Neural cell (in vitro differentiated cells): Measurements from ENCODE around the gene SLC22A23. TPM values are rescaled to one million over a fixed set of nuclear protein-coding genes. Genes with fewer than 3 reads are reported as not detected.

Source experiments
- H2AFZ ChIP-seq: fragments of 200-600, 300-800 bp; sonication (generic), shearing (Covaris generic); 2 replicates; pipeline ENCODE4 v1.6.0; 2014; ENCODE audit warnings: low read depth, mild to moderate bottlenecking, antibody characterized with exemption, low read length, moderate library complexity
- H3F3A ChIP-seq: fragments of 200-600 bp; shearing (Covaris generic); 2 replicates; pipeline ENCODE4 v1.6.1; 2016; ENCODE audit warnings: mild to moderate bottlenecking, moderate library complexity, mixed read lengths, antibody characterized with exemption, low read length; ENCODE audit not compliant: insufficient read depth, poor library complexity, severe bottlenecking
- H3K27ac ChIP-seq: fragments of 200-600, 300-800 bp; sonication (generic), shearing (Covaris generic); 2 replicates; pipeline ENCODE4 v1.5.1; 2014; ENCODE audit warnings: mild to moderate bottlenecking, low read length, moderate library complexity
- H3K27me3 ChIP-seq: fragments of 300-800, 200-600 bp; sonication (generic), shearing (Covaris generic); 2 replicates; pipeline ENCODE4 v1.6.0; 2014; ENCODE audit warnings: mild to moderate bottlenecking, low read depth, low read length, moderate library complexity; ENCODE audit not compliant: insufficient read depth
- H3K36me3 ChIP-seq: fragments of 300-800, 200-600 bp; sonication (generic), shearing (Covaris generic); 2 replicates; pipeline ENCODE4 v1.5.1; 2014; ENCODE audit warnings: mild to moderate bottlenecking, antibody characterized with exemption, low read length, moderate library complexity; ENCODE audit not compliant: insufficient read depth
- H3K4me2 ChIP-seq: fragments of 300-800, 200-600 bp; sonication (generic), shearing (Covaris generic); 2 replicates; pipeline ENCODE4 v1.6.0; 2014; ENCODE audit warnings: mild to moderate bottlenecking, low read length
- H3K4me3 ChIP-seq: fragments of 300-800, 200-600 bp; sonication (generic), shearing (Covaris generic); 2 replicates; pipeline ENCODE4 v1.5.1; 2014; ENCODE audit warnings: mild to moderate bottlenecking, low read length, moderate library complexity
- H3K79me2 ChIP-seq: fragments of 200-600 bp; shearing (Covaris generic); replicated peaks from 2 replicates; pipeline ENCODE4 v1.6.0; 2014; ENCODE audit warnings: mild to moderate bottlenecking, low read length, moderate library complexity; ENCODE audit not compliant: insufficient read depth
- H3K9ac ChIP-seq: fragments of 300-800, 200-600 bp; sonication (generic), shearing (Covaris generic); 2 replicates; pipeline ENCODE4 v1.6.1; 2016; ENCODE audit warnings: mild to moderate bottlenecking, low read length, mixed read lengths
- H3K9me2 ChIP-seq: fragments of 200-600 bp; shearing (Covaris generic); 2 replicates; pipeline ENCODE4 v1.6.1; 2016; ENCODE audit warnings: mild to moderate bottlenecking, low read length, mixed read lengths; ENCODE audit not compliant: insufficient read depth
- H3K9me3 ChIP-seq: fragments of 200-600, 300-800 bp; sonication (generic), shearing (Covaris generic); 2 replicates; pipeline ENCODE4 v1.6.1; 2016; ENCODE audit warnings: mild to moderate bottlenecking, mixed run types, low read length, moderate library complexity, mixed read lengths
- H4K20me1 ChIP-seq: fragments of 200-600 bp; shearing (Covaris generic); 2 replicates; pipeline ENCODE4 v1.6.1; 2016; ENCODE audit warnings: mild to moderate bottlenecking, mixed run types; ENCODE audit not compliant: insufficient read depth
- EP300 ChIP-seq: fragments of 450-650 bp; conservative IDR thresholded peaks from 2 replicates; pipeline ENCODE4 v1.6.1; 2014; ENCODE audit warnings: antibody characterized with exemption, mild to moderate bottlenecking, moderate library complexity; ENCODE audit not compliant: poor library complexity, severe bottlenecking
- EZH2 ChIP-seq: fragments of 200-600, 300-800 bp; shearing (Covaris generic), sonication (generic); IDR thresholded peaks from 2 replicates; pipeline ENCODE4 v1.6.1; 2014; ENCODE audit warnings: antibody characterized with exemption, low read length, borderline replicate concordance, mild to moderate bottlenecking; ENCODE audit not compliant: insufficient read depth, poor library complexity, severe bottlenecking
- MXI1 ChIP-seq: fragments of 450-650 bp; conservative IDR thresholded peaks from 2 replicates; pipeline ENCODE4 v1.6.1; 2014; ENCODE audit warnings: antibody characterized with exemption, mild to moderate bottlenecking; ENCODE audit not compliant: poor library complexity, severe bottlenecking
- POLR2AphosphoS5 ChIP-seq: IDR thresholded peaks from 2 replicates; pipeline ENCODE4 v1.6.1; 2012
- RAD21 ChIP-seq: fragments of 450-650 bp; conservative IDR thresholded peaks from 2 replicates; pipeline ENCODE4 v1.6.1; 2014; ENCODE audit warnings: antibody characterized with exemption, mild to moderate bottlenecking, moderate library complexity
- SMC3 ChIP-seq: fragments of 450-650 bp; conservative IDR thresholded peaks from 2 replicates; pipeline ENCODE4 v1.6.1; 2014; ENCODE audit warnings: antibody characterized with exemption, mild to moderate bottlenecking, moderate library complexity; ENCODE audit not compliant: poor library complexity
- TAF1 ChIP-seq: IDR thresholded peaks from 2 replicates; pipeline ENCODE4 v1.6.1; 2012; ENCODE audit warnings: low read depth
- polyA plus RNA-seq: library from polyadenylated mRNA; depleted of rRNA; stranded (reverse); fragments of >200 nt; gene quantifications from 2 replicates; pipeline ENCODE4 v1.2.3, GENCODE V29; 2014
- TF ChIP-seq, protein P1 (sequence below): IDR thresholded peaks from 2 replicates; pipeline ENCODE4 v1.6.1; 2012; ENCODE audit warnings: borderline replicate concordance
- TF ChIP-seq, protein P2 (sequence below): fragments of 450-650 bp; IDR thresholded peaks from 2 replicates; pipeline ENCODE4 v1.5.1; 2014; ENCODE audit warnings: antibody characterized with exemption, mild to moderate bottlenecking, moderate library complexity; ENCODE audit not compliant: poor library complexity, severe bottlenecking

The SLC22A23 gene
- polyA plus RNA-seq, 1 donor from 2014 or later = 8.8 TPM

DNA sequence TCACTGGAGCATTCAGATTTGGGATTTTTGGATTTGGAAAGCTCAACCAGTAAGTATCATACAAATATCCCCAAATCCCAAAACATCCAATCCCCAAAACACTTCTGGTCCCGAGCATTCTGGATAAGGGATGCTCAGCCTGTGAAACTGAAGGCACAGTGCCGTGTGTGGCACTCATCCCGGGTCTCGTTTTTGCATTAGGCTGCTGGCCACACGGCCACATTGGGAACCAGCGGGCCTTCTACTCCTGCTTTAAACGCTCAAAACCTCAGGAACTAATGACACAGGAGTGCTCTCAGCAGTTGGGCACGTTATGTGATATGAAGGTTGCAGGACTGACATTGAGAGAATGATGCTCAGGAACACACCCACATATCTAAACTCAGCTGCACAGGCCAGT lies 162.5 kb downstream of the SLC22A23 start:
- no peaks in the 10 kb centered on the region for H4K20me1 ChIP-seq
- no peaks in the 10 kb centered on the region for H3K27me3 ChIP-seq
- no peak overlapping the region for H3K4me3 ChIP-seq
- no peak overlapping the region for H3K27ac ChIP-seq
- no peaks in the 10 kb centered on the region for H3K79me2 ChIP-seq
- no peak for TF ChIP-seq MXI1
- TF ChIP-seq EP300 = no peak
- TF ChIP-seq RAD21 = no peak
- no peak for TF ChIP-seq EZH2
- H3K36me3 ChIP-seq = no peaks in the 10 kb centered on the region
- no peak overlapping the region for H3K9ac ChIP-seq
- no peaks in the 10 kb centered on the region for H3K9me2 ChIP-seq
- no peaks in the 10 kb centered on the region for H3K9me3 ChIP-seq
- H3K4me2 ChIP-seq = no peak overlapping the region
- H3F3A ChIP-seq = no peaks in the 10 kb centered on the region
- no peak overlapping the region for H2AFZ ChIP-seq

DNA sequence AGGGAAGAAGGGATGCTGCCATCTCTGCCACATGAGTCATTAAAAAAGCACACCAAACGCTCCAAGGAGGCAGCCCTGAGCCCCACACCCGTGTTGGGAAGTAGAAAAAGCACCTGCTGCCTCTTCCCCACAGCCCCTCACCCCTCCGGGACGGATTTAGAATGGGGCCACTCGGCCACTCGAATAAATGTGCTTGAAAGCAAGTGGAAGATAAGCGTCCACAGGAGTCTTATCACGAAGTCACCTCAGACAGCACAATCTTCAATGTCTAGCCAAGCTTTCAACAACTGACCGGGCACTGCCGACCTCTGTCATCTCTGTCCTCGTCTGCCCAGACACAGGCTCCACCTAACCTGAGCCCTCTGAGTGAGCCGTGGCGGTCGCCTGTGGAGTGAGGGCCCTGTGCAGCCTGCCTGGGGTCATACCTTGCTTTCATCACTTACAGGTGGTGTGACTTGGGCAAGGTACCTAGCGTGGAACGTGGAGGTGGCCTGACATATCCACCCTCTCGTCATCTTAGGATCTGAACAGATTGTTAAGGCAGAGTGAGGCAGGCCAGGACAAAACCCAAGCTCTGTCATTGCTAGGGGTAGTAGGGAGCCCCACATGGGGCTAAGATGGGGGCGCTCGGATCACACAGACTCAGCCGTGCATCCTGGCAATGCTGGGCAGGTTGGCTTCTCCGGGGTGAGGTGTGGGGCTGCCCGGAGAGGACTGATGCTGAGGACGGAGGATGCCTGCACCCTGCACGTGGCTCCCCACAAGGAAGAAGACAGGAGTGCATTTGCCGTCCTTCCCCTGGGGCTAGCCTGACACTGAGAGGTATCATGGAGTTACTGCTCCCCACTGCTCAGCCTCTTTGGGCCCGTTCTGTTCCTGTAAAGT lies 163.3 kb downstream of the SLC22A23 start:
- no peaks in the 10 kb centered on the region for H3K27me3 ChIP-seq
- H3K9me3 ChIP-seq = no peaks in the 10 kb centered on the region
- H4K20me1 ChIP-seq = no peaks in the 10 kb centered on the region
- TF ChIP-seq, protein P1, sequence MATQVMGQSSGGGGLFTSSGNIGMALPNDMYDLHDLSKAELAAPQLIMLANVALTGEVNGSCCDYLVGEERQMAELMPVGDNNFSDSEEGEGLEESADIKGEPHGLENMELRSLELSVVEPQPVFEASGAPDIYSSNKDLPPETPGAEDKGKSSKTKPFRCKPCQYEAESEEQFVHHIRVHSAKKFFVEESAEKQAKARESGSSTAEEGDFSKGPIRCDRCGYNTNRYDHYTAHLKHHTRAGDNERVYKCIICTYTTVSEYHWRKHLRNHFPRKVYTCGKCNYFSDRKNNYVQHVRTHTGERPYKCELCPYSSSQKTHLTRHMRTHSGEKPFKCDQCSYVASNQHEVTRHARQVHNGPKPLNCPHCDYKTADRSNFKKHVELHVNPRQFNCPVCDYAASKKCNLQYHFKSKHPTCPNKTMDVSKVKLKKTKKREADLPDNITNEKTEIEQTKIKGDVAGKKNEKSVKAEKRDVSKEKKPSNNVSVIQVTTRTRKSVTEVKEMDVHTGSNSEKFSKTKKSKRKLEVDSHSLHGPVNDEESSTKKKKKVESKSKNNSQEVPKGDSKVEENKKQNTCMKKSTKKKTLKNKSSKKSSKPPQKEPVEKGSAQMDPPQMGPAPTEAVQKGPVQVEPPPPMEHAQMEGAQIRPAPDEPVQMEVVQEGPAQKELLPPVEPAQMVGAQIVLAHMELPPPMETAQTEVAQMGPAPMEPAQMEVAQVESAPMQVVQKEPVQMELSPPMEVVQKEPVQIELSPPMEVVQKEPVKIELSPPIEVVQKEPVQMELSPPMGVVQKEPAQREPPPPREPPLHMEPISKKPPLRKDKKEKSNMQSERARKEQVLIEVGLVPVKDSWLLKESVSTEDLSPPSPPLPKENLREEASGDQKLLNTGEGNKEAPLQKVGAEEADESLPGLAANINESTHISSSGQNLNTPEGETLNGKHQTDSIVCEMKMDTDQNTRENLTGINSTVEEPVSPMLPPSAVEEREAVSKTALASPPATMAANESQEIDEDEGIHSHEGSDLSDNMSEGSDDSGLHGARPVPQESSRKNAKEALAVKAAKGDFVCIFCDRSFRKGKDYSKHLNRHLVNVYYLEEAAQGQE = no peak
- TF ChIP-seq TAF1 (no peak), POLR2AphosphoS5 (no peak), RAD21 (no peak), MXI1 (no peak), SMC3 (no peak), EP300 (no peak)
- TF ChIP-seq, protein P2, sequence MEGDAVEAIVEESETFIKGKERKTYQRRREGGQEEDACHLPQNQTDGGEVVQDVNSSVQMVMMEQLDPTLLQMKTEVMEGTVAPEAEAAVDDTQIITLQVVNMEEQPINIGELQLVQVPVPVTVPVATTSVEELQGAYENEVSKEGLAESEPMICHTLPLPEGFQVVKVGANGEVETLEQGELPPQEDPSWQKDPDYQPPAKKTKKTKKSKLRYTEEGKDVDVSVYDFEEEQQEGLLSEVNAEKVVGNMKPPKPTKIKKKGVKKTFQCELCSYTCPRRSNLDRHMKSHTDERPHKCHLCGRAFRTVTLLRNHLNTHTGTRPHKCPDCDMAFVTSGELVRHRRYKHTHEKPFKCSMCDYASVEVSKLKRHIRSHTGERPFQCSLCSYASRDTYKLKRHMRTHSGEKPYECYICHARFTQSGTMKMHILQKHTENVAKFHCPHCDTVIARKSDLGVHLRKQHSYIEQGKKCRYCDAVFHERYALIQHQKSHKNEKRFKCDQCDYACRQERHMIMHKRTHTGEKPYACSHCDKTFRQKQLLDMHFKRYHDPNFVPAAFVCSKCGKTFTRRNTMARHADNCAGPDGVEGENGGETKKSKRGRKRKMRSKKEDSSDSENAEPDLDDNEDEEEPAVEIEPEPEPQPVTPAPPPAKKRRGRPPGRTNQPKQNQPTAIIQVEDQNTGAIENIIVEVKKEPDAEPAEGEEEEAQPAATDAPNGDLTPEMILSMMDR = no peak
- H2AFZ ChIP-seq = no peak overlapping the region
- H3K9me2 ChIP-seq = no peaks in the 10 kb centered on the region
- H3K27ac ChIP-seq = no peak overlapping the region
- no peaks in the 10 kb centered on the region for H3K79me2 ChIP-seq
- no peak overlapping the region for H3K9ac ChIP-seq
- H3K36me3 ChIP-seq = no peaks in the 10 kb centered on the region
- H3K4me2 ChIP-seq = no peak overlapping the region
- no peak overlapping the region for H3K4me3 ChIP-seq
- H3F3A ChIP-seq = no peaks in the 10 kb centered on the region
